AG08396 (cell line): Measurements from ENCODE around the gene THSD7A.

Experiments
- DNase-seq: peaks from one replicate; pipeline ENCODE4 v3.0.0; 2012; ENCODE audit warnings: low spot score, mixed read lengths

THSD7A gene

DNA sequence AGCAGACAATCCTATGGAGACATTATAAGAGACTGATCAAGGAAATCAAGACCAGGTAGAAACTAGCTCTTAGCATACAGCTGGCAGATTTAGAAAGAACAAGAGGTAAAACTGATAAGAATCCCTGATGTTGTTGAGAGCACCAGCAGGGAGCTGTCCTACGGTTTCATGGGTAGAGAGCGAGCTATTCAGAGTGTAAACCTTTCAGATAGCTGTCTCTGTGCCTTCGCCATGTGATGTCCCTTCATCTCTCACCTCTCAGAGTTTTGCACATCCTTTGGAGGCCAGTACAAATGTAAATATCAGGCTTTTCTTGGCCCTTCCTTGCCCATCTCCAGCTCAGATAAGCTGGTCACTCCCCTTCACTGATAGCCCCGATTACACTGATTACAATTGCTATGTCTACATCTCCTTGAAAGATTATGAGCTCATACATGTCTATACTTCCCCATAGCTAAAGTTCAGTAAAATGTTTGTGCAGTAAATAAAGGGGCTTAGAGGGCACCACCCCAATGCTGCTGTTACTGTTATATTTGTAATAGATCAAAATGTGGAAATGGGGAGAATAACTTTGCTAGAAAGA lies 21.9 kb downstream of the THSD7A start:
- DNase-seq: no peak

DNA sequence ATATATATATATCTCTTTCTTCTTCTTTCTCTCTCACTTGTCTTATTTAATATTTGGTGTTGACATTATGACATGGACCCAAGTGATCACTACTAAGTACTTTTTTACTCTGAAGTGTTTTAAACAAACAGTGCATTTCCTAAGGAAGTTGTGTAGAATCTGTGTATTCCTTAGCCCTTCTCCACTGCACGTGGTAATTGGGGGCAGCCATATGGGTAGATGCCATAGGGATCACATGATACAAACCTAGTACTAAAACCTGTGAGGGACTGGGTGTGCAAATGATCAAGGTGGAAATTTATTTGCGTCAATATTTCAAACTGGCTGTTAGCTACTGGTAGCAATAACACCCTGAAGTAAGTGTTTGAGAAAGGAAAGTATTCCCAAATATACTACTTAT lies 25.0 kb downstream of the THSD7A start:
- no peak for DNase-seq

GRCh38 chr7:11804621-11805020 lies 27.4 kb downstream of the THSD7A start:
- no peak for DNase-seq

DNA sequence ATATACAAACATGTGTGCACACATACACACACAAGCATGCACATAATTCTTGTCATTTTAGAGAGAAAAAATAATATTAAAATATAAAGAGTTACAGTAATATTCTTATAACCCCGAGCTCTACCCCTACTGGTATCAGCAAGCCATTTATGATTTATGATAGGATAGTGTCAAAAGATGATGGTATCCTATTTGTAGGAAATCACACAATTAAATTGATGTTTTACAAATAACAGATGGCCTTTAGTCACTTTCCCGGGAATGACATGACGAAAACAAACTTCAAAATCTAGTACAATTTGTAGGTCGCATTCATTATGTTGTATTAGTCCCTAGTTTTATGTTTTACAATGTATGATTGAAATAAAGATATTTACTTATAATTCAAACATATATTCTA lies 36.8 kb downstream of the THSD7A start:
- no peak for DNase-seq

DNA sequence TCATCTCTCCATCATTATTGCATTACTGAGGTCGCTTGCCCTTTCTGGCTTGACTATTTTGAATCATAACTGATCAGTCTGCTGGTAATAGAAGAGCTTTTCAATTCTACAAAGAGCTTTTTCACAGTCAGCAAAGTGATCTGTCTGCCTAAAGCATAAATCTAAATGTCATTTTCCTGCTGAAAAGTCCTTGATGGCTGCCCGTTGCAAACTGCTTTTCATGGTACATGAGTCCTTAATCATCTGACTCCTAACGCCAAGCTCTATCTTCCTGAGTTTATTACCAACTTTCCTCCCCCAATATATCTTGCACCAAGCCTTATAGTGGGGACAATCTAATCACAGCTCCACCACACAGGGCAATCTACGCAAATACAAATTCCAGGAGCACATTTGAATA lies 39.8 kb downstream of the THSD7A start:
- DNase-seq: no peak

DNA sequence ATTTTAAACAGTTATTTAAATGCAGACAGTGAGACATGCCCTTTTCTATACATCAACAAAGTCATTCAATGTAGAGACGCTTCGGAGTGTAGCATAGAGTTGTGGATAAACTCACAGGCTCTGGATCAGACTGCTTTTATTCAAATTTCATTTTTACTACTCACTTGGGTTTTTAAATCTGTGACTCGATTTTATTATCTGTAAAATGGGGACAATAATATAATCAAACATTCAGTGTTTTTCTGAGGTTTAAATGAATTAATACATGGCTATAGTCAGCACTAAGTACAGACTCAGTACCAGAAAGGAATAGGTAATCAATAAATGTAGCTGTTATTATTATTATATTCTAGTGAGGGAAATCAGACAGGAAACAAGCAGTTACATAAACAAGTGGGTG lies 43.4 kb downstream of the THSD7A start:
- no peak for DNase-seq

DNA sequence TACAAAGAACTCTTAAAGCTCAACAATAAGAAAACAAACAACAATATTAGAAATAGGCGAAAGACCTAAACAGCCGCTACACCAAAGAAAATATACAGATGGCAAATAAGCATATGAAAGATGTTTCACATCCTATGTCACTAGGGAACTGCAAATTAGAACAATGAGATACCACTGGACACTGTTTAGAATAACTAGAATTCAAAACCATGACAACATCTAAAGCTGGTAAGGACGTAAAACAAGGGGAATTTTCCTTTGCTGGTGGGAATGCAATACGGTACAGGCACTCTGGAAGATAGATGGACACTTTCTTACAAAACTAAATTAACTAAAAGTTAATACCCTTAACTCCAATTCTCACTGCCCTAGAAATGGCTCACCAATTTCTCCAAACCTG lies 44.5 kb downstream of the THSD7A start:
- DNase-seq: no peak

DNA sequence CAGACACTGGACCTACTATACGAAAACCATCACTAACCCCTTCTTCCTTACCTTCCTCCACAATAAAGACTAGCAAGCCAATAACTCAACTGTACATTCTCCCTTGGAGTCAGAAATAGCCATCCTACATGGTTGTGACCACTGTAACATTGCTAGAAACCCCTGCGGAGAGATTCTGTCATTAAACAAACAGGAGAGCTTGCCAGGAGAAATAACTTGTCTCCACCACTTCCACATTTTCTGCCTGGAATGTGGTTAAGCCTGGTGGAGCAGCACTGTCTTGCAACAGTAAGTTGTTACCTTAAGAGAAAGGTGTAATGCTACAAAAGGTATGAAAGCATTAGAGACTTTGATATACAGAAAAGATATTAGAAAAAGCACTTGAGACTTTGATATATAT lies 45.8 kb downstream of the THSD7A start:
- peak; percentile 2 for DNase-seq

- DNase-seq: no peak
Observed at GRCh38 chr7:11784769-11785536, 47.0 kb downstream of the THSD7A start.

DNA sequence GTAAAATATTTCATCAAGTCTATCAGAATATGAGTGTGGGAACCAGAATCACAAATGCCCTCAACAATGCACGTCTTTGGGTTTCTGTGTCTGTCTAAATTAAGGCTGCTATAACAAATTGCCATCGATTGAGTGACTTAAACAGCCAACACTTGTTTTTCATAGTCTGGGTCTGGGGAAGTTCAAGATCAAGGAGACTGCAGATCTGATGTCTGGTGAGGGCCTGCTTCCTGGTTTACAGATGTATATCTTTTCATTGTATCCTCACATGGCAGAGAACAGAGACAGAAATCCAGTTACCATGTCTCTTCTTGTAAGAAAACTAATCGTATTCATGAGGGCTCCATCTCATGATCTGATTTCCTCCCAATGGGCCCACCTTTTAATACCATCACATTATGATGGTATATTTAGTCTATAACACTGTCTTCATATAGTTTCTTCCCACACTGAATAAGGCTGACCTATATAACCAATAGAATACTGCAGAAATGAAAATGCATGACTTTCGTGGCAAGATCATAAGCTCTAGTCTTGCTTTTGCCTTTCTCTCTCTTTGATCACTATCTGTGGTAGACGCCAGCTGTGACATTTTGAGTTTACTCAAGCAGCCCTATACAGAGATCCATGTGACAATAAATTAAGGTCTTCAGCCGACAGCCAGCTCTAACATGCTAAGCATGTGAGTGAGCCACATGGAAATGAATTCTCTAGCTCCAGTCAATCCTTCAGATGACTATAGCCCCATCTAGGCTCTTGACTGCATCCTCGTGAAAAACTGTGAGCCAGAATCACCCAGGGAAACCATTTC lies 51.9 kb downstream of the THSD7A start:
- DNase-seq: no peak

DNA sequence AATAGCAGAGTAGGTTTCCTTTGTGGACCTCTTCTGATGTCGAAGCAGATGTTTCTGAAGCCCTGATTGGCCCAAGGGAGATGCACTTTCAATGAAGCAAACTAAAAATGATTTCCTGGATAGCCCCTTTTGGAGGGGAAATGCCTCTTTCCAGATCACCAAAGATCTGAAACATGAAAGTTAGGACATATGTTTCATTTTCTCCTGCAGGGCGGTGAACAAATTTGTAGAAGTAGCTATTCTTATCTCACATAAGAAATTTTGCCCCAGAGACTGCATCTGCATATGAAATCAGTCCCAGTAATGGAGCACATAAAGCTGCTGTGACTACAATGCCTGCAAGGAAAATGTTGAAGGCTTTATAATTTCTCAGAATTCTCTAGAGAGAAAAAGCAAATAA lies 56.0 kb downstream of the THSD7A start:
- DNase-seq: no peak

DNA sequence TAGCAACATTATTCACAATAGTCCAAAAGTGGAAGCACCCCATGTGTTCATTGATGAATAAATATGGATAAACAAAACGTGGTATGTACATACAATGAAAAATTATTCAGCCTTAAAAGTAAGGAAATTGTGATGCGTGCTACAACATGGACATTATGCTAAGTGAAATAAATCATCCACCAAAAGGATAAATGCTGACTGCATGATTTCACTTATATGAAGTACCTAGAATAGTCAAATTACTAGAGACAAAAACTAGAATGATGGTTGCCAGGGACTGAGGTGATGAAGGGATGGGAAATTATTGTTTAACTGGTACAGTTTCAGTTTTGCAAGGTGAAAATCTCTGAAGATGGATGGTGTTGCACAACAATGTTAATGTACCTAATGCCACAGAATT lies 56.6 kb downstream of the THSD7A start:
- no peak for DNase-seq

DNA sequence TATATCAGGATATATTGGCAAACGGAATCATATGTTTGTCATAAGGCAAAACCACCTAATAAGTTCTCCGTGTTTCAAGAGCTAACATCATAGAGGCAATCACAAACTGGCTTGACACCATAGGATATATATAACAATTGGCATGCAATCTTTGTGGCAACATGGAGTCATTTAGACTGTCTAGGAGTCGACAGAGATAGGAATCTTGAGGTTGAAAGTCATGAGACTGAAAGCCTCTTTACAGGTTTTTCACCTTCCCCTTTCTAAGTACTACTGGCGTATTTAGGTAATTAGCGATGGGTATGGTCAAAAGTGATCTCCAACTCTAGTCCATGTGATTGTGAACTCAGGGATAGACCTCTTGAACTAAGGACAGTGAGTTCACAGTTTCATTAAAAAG lies 63.7 kb downstream of the THSD7A start:
- no peak for DNase-seq

- DNase-seq: no peak
Observed at GRCh38 chr7:11767148-11767547, 64.8 kb downstream of the THSD7A start.

DNA sequence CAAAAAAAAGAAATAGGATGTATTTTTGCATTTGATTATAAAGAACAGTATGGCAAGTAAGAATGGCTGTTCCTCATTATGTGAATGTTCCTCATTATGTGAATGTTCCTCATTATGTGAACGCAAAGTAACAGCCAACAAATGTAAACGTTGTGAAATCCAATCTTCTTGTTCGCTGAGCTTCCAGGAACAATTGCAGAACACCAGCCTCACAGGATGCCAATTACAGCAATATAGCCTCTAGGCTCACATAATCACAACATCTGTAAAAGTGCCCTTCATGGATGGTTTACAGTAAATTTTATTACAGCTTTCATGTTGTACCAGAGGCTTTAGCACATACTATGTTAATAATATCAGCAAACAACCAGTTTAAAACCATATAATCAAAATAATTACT lies 71.6 kb downstream of the THSD7A start:
- DNase-seq: no peak

DNA sequence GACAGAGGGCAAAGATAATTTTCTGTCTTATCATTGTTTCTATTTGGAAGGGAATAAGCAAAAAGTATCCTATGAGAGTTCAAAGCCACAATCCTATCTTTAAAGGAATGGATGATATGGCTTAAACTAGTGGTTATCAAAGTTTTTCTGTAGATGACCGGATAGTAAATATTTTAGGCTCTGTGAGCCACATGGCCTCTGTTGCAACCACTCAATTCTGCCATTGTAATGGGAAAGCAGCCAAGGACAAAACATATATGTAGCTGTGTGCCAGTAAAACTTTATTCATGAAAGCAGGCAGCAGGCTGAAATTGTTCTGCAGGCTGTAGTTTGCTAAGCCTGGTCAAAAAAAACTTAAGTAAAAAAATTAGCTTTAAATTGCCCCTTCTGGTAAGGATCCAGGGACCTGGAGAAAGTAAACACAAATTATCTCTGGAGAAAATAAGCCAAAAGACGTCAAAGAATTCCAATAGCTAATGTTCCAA lies 73.3 kb downstream of the THSD7A start:
- DNase-seq: no peak

DNA sequence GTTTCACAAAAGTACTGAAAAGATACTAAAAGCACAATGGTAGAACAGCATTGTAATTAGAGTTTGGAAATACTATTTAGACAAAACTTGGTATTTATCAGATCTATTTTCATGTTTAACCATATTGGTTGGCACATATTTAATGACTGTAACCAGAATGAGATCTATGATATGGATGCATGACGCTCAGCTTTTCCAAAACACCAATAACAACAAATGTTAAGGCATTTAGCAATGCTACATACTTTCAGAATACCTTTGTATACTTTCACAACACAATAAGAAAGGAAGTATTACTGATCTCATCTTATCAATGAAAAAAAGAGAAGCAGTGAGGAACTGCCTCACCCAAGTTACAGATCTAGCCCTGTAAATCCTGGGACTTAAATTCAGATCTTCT lies 74.8 kb downstream of the THSD7A start:
- DNase-seq: no peak

GRCh38 chr7:11754933-11755332 lies 77.1 kb downstream of the THSD7A start:
- DNase-seq: no peak

DNA sequence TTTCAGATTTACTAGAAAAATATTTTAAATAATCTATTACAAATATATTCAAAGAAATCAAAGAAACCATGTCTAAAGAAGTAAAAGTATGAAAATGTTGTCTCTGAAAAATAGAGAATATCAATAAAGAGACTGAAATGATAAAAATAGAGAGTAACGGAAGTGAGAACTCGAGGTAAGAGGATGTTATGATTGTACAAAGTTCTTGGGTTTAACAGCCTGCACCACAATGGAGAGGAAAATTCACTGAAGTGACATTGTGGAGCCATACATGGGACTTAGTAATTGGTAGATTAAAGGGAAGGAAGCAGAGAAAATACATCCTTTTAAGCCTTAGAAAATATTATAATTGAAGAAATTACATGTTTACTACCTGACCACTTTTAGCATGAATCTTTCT lies 77.9 kb downstream of the THSD7A start:
- no peak for DNase-seq

GRCh38 chr7:11753433-11753832 lies 78.6 kb downstream of the THSD7A start:
- DNase-seq: no peak

- no peak for DNase-seq
Observed at GRCh38 chr7:11751807-11752389, 80.1 kb downstream of the THSD7A start.

GRCh38 chr7:11751315-11751714 lies 80.7 kb downstream of the THSD7A start:
- DNase-seq: no peak

DNA sequence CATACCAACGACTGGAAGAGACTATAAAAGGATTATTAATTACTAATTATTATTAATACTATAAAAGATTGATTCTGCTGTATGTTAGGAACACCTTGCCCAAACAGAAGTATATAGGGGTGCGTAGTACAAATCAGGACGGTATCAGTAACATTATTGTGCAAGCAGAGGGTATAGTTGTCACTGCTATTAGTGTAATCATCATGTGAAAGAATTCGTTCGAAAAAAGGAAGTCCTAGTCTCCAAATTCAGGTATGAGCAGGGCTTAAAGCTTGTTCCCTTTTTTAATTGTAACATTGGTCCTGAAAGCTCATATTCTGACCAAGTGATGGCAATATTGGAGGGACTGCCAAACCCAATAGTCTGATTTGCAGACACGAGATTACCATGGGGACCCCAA lies 81.8 kb downstream of the THSD7A start:
- DNase-seq: no peak
